HG03457 (cell line): Measurements from ENCODE around the gene ENTPD8.
"Not testable (repeated sequence)": the region's sequence is repeated elsewhere in the genome, so short reads cannot be mapped to it uniquely, and the experiment has no call there.

ENCODE experiments used
- ATAC-seq: cut with Tn5 transposase; IDR thresholded peaks from one replicate; pipeline ENCODE4 v1.9.1; 2021; ENCODE audit warnings: moderate number of reproducible peaks; ENCODE audit not compliant: unreplicated experiment

Gene ENTPD8

DNA sequence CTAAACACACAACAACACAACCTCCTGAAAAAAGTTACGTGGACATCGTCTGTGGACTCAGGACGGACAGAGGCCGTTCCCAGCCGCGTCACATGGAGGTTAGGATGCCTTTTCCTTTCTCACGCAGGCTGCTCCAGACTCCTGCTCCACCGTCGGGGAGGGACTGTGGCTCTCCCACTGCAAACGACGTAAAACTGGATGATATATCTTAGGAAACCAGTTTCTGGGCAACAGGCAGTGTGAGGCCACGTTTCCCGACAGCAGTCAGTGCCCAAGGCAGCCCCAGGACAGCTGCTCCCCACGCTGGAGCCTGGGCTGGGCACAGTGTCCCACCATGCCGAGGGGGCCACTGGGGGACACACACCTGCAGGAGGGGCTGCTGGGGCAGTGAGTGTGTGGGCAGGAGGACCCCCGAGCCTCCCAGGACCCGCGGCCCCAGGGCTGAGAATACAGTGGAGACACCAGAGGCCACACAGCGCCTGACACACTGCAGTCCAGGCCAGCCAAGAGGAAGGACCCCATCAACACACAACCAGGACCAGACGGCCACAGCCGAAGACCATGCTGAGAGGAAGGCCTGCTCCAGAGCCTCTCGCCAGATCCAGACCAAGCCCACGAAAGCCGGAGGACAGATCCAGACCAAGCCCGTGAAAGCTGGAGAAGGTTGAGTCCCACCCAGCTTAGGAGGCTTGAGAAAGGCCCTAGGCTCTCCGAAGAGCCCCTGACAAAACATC is 44.4 kb downstream of the ENTPD8 start:
- ATAC-seq, result no peak

GRCh38 chr9:137396227-137396626 is 44.9 kb downstream of the ENTPD8 start:
- no peak for ATAC-seq

GRCh38 chr9:137395666-137396010 is 45.5 kb downstream of the ENTPD8 start:
- no peak for ATAC-seq

DNA sequence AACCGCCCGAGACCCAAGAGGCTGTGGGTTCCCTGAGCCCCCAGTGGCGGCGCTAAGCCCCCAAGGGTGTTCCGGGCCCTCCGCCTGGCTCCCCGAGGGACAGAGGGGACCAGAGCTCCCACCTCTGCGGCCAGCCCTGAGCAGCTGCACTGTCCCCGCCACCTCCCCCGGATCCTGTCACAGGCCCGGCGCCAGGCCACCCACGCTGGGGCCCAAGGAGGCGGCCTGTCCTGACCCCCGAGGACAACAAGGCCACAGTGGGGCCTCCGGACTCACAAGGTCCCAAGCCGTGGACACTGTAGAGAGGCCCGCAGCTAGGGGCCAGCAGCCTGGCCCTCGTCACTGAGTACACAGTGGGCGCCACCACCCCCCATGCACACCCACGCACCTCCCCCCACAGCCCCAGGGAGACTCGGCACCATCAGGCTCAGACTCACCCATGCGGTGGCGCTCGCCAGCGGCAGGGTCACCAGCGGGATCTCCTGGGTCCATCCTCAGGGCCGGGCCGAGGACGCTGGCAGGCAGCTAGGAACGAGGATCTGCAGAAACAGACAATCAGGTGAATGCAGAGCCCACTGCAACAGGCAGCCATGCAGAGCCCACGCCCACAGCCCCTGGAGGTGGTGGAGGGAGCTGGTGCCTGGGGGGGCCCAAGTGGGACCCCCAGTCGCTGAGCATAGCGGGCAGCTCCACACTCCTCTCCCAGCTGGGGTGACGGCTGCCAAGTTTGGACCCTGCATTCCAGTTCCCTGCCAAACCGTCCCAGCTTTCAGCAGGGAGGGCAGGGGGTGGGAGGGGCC is 46.1 kb downstream of the ENTPD8 start:
- no peak for ATAC-seq

GRCh38 chr9:137393176-137394150 is 47.7 kb downstream of the ENTPD8 start:
- ATAC-seq, result no peak

- ATAC-seq, result no peak
Measured at GRCh38 chr9:137392232-137393007, 48.7 kb downstream of the ENTPD8 start.

DNA sequence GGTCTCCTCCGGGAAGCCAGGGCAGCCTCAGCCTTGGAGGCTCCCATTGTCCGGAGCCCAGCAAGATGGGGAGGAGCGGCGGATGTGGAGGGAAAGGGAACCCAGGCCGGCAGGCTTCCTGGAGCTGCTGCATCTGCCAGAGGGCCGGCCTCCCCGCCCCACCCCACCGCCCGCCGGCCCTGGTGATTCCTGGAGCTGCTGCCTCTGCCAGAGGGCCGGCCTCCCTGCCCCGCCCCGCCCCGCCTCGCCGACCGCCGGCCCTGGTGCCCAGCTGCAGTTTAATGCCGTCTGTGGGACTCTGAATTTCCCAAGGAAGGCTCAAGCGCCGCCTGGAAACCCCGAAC is 49.8 kb downstream of the ENTPD8 start:
- no peak for ATAC-seq

GRCh38 chr9:137390553-137391410 is 50.4 kb downstream of the ENTPD8 start:
- ATAC-seq, result no peak

GRCh38 chr9:137389428-137389746 is 51.8 kb downstream of the ENTPD8 start:
- ATAC-seq, result no peak

- no peak for ATAC-seq
Measured at GRCh38 chr9:137388589-137389427, 52.3 kb downstream of the ENTPD8 start.

GRCh38 chr9:137387891-137388560 is 53.1 kb downstream of the ENTPD8 start:
- no peak for ATAC-seq

DNA sequence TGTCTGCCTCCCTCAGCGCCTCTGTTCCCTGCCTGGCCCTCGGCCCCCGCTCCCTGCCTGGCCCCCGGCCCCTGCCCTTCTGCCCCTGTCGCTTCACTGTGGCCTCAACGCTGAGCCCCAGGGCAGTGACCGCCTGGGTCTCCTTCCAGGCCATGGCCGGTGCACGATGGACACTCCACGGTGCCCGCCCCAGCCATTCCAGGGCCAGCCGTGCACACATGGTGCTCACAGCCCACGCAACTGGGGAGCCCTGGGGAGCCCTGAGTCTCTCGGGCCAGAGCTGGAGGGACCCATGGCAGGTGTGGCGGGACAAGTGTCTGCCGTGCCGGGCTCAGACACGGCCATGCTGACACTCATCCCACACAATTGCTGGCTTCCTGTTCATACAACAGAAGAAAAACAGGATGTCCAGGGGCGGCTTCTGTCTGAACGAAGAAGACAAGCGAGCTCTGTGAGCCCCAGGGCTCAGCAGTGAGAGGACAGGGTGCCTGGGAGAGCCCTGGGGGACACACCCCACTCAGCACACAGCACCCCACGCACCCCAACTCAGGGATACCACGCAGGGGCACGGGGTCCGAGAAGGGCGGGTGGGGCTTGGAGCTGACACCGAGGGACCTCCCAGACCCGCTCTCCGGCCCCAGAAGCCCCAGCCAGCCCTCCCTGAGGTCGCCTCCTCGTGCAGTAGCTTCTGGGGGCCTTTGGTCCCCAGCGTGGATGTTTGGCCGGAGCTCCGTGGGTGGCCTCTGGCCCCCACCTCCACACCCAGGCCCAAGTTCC is 53.9 kb downstream of the ENTPD8 start:
- no peak for ATAC-seq

GRCh38 chr9:137386507-137387113 is 54.5 kb downstream of the ENTPD8 start:
- ATAC-seq, result not testable (repeated sequence)

DNA sequence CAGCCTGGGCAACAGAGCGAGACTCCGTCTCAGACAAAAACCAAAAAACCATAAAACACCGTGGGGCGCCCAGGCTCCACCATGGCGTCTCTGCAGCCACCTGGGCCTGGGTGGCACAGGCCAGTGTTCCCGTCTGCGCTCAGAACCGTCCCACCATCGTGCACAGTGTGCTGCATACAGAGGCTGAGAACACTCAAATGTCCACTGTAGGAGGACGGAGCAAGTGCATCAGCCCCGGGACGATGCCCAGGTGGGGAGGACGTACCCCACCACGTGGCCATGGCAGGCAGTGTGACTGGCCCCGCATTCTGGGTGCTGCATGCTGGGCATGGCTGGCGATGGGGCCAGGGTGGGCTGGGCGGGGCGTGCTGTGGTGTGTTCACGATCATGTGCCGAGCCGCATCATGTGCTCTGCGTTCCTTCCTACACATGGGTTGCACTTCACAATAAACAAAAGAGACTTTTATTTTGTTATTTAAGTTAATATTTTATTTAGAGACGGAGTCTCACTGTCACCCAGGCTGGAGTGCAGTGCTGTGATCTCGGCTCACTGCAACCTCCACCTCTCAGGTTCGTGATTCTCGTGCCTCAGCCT is 56.0 kb downstream of the ENTPD8 start:
- no peak for ATAC-seq
